Neural cell (in vitro differentiated cells): Measurements from ENCODE around the gene DMTF1.
"Not testable (repeated sequence)": the region's sequence is repeated elsewhere in the genome, so short reads cannot be mapped to it uniquely, and the experiment has no call there.

ENCODE experiments used
- CTCF ChIP-seq: fragments of 450-650 bp; IDR thresholded peaks from 2 replicates; pipeline ENCODE4 v1.5.1; 2014; ENCODE audit warnings: antibody characterized with exemption, mild to moderate bottlenecking, moderate library complexity; ENCODE audit not compliant: poor library complexity, severe bottlenecking
- EP300 ChIP-seq: fragments of 450-650 bp; conservative IDR thresholded peaks from 2 replicates; pipeline ENCODE4 v1.6.1; 2014; ENCODE audit warnings: antibody characterized with exemption, mild to moderate bottlenecking, moderate library complexity; ENCODE audit not compliant: poor library complexity, severe bottlenecking
- POLR2AphosphoS5 ChIP-seq: IDR thresholded peaks from 2 replicates; pipeline ENCODE4 v1.6.1; 2012
- RAD21 ChIP-seq: fragments of 450-650 bp; conservative IDR thresholded peaks from 2 replicates; pipeline ENCODE4 v1.6.1; 2014; ENCODE audit warnings: antibody characterized with exemption, mild to moderate bottlenecking, moderate library complexity
- TAF1 ChIP-seq: IDR thresholded peaks from 2 replicates; pipeline ENCODE4 v1.6.1; 2012; ENCODE audit warnings: low read depth

GRCh38 chr7:87238464-87239051 is 86.3 kb downstream of the DMTF1 start:
- not testable (repeated sequence) for TF ChIP-seq TAF1, POLR2AphosphoS5, CTCF, RAD21, EP300
